ENCODE results near the gene CAMK1D.
"Not testable (repeated sequence)": the region's sequence is repeated elsewhere in the genome, so short reads cannot be mapped to it uniquely, and the experiment has no call there.

DNA sequence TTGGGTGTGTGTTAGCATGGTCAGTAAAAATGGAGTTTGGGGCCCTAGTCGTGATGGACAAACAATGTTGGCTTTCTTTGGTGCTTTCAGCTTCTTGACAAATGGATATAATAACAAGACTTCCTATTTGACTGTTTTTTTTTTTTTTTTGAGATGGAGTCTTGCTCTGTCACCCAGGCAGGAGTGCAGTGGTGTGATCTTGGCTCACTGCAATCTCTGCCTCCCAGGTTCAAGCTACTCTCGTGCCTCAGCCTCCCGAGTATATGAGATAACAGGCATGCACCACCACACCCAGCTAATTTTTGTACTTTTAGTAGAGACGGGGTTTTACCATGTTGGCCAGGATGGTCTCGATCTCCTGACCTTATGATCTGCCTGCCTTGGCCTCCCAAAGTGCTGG lies 11.8 kb downstream of the CAMK1D start:
- not testable (repeated sequence) for TF ChIP-seq TAF1 (IDR thresholded peaks at IDR 0.05; ENCODE audit: borderline replicate concordance, low read depth, low read length); RAD21 (IDR thresholded peaks at IDR 0.05; ENCODE audit: low read length); TCF12 (IDR thresholded peaks at IDR 0.05); YY1 (IDR thresholded peaks at IDR 0.05; ENCODE audit: low read depth); POLR2AphosphoS5 (IDR thresholded peaks at IDR 0.05; ENCODE audit: low read depth, low read length); FOSL2 (IDR thresholded peaks at IDR 0.05; ENCODE audit: borderline replicate concordance, low read depth); NFIC (IDR thresholded peaks at IDR 0.05; ENCODE audit: borderline replicate concordance); MXI1 (IDR thresholded peaks at IDR 0.05; ENCODE audit: low read depth, low read length); MAX (IDR thresholded peaks at IDR 0.05; ENCODE audit: low read depth); NRF1 (IDR thresholded peaks at IDR 0.05; ENCODE audit: low read depth, low read length); ELF1 (IDR thresholded peaks at IDR 0.05); EZH2phosphoT487 (IDR thresholded peaks at IDR 0.05; ENCODE audit: borderline replicate concordance, low read depth)
- TF ChIP-seq, protein P1, sequence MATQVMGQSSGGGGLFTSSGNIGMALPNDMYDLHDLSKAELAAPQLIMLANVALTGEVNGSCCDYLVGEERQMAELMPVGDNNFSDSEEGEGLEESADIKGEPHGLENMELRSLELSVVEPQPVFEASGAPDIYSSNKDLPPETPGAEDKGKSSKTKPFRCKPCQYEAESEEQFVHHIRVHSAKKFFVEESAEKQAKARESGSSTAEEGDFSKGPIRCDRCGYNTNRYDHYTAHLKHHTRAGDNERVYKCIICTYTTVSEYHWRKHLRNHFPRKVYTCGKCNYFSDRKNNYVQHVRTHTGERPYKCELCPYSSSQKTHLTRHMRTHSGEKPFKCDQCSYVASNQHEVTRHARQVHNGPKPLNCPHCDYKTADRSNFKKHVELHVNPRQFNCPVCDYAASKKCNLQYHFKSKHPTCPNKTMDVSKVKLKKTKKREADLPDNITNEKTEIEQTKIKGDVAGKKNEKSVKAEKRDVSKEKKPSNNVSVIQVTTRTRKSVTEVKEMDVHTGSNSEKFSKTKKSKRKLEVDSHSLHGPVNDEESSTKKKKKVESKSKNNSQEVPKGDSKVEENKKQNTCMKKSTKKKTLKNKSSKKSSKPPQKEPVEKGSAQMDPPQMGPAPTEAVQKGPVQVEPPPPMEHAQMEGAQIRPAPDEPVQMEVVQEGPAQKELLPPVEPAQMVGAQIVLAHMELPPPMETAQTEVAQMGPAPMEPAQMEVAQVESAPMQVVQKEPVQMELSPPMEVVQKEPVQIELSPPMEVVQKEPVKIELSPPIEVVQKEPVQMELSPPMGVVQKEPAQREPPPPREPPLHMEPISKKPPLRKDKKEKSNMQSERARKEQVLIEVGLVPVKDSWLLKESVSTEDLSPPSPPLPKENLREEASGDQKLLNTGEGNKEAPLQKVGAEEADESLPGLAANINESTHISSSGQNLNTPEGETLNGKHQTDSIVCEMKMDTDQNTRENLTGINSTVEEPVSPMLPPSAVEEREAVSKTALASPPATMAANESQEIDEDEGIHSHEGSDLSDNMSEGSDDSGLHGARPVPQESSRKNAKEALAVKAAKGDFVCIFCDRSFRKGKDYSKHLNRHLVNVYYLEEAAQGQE (IDR thresholded peaks at IDR 0.05; ENCODE audit: low read depth, low read length), result not testable (repeated sequence)
- TF ChIP-seq, protein P2, sequence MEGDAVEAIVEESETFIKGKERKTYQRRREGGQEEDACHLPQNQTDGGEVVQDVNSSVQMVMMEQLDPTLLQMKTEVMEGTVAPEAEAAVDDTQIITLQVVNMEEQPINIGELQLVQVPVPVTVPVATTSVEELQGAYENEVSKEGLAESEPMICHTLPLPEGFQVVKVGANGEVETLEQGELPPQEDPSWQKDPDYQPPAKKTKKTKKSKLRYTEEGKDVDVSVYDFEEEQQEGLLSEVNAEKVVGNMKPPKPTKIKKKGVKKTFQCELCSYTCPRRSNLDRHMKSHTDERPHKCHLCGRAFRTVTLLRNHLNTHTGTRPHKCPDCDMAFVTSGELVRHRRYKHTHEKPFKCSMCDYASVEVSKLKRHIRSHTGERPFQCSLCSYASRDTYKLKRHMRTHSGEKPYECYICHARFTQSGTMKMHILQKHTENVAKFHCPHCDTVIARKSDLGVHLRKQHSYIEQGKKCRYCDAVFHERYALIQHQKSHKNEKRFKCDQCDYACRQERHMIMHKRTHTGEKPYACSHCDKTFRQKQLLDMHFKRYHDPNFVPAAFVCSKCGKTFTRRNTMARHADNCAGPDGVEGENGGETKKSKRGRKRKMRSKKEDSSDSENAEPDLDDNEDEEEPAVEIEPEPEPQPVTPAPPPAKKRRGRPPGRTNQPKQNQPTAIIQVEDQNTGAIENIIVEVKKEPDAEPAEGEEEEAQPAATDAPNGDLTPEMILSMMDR (IDR thresholded peaks at IDR 0.05), result not testable (repeated sequence)

All from SK-N-SH (cell line).